Stimulated activated memory B cell treated with anti-CD40 and anti-IgM and Interleukin-4, amounts not matched to agents 10 μg/mL and 1 μg/mL and 100 μg/mL, for 72 hours (primary cell): Measurements from ENCODE around the gene NDUFAB1.
A peak's percentile ranks its signal among the peaks of the same experiment; 100 is the strongest.

ENCODE experiments used
- ATAC-seq: fragments of 150-1000 bp; cut with Tn5 transposase; 2 replicates; pipeline ENCODE4 v1.10.0; 2021
- H3K27ac Mint-ChIP-seq: one replicate; pipeline ENCODE4 v1.8.0; 2022; ENCODE audit warnings: mild to moderate bottlenecking, mixed read lengths
- H3K27me3 Mint-ChIP-seq: one replicate; pipeline ENCODE4 v1.8.0; 2022; ENCODE audit warnings: mixed read lengths
- H3K36me3 Mint-ChIP-seq: one replicate; pipeline ENCODE4 v1.8.0; 2022; ENCODE audit warnings: mixed read lengths
- H3K4me1 Mint-ChIP-seq: one replicate; pipeline ENCODE4 v1.8.0; 2022; ENCODE audit warnings: mixed read lengths
- H3K4me3 Mint-ChIP-seq: one replicate; pipeline ENCODE4 v1.8.0; 2022; ENCODE audit warnings: mild to moderate bottlenecking, moderate library complexity, mixed read lengths
- H3K9me3 Mint-ChIP-seq: one replicate; pipeline ENCODE4 v1.8.0; 2022; ENCODE audit warnings: mixed read lengths

The NDUFAB1 gene

DNA sequence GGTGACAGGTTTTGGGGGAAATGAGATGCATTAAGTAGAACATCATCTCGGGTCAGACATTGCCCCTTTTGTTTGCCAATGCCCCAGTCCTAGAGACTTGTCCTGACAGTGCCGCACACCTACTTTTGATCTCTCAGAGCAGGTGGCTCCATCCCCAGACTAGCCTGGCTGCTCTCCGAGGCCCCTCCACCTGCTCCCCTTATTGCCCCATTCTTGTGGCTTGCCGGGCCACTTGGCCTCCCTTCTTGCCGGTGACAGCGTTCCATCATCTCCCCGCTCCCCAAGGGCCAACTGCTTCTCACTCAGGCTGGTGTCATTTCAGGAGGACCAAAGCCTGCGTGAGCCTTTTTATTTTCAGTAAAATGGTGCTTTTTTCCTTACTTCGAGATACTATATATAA, 23.7 kb downstream of the NDUFAB1 start:
- Mint-ChIP-seq H3K27ac (no peak overlapping the region), H3K9me3 (no peaks in the 10 kb centered on the region), H3K27me3 (no peaks in the 10 kb centered on the region), H3K36me3 (peaks cover 21% of the 10 kb centered on the region), H3K4me3 (no peak overlapping the region), H3K4me1 (peaks cover 23% of the 10 kb centered on the region)
- ATAC-seq: no peak

DNA sequence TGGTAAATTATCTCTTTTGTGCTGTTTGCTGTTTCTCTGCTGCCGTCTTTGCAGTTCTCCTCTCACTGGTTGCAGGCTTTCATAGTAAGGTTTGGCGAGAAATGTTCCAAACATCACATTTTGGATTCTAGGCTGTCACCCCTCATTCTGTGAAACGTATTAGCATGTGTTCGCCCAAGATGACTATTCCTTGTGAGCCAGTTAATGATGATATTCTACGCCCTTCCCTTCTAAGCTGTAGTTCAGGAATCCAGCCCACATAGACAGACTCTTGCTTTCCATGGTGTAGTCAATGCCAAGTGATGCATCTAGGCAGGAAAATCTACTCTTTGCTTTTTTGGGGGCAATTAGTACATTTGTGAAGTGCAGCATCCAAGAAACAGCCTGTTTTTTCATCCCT, 24.2 kb downstream of the NDUFAB1 start:
- no peak for ATAC-seq
- peaks cover 23% of the 10 kb centered on the region for H3K4me1 Mint-ChIP-seq
- H3K4me3 Mint-ChIP-seq: no peak overlapping the region
- peak overlapping the region; percentile 36 for H3K27ac Mint-ChIP-seq
- H3K27me3 Mint-ChIP-seq: no peaks in the 10 kb centered on the region
- H3K36me3 Mint-ChIP-seq: peaks cover 26% of the 10 kb centered on the region
- H3K9me3 Mint-ChIP-seq: no peaks in the 10 kb centered on the region

DNA sequence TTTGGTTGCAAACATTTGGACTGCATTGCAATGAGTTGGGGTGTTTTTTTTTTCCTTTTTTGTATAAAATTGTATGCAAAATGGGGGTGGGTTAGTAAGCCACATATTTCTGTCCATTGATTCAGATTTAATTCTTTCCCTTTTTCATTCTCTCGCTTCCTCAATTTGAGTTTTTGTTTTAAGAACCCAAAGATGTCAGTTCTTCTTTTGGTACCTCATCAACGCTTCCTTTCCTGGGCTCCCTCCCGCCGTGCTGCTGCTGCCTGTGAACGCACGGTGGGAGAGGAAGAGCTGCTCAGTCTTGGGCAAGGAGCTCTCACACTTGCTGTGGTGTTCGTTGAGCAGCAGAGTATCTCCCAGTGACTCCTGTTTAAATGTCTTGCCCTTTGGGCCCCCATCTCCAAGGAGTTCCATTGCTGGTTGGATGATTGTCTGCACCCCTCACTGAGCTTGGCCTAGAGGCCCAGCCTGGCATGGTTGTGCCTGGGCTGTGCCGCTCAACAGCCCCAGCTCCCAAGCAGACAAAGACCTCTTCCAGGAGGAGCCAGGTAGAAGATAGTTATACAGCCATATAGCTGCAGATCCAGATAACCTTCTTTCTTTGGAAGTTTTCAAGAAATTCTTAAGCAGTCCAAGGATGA, 25.0 kb downstream of the NDUFAB1 start:
- peak overlapping the region; percentile 36 for H3K27ac Mint-ChIP-seq

DNA sequence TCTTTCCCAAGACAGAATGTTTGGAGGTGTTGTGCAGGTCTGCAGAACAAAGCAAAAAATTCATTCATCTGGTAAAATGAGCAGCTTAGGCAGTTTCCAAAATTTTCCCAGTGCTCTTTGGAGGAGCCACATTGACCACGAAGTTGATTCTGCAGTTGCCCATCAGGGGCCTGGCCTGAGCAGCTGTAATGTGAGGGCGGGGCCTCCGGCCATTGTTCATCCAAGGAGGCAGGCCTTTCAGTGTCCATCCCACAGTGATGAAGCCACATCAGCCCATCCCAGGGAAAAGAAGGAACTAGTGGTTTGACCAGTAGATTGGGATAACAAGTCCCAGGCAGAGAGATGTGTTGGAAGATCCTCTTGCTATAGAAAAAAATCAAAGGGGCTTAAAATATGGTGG, 28.5 kb downstream of the NDUFAB1 start:
- H3K4me3 Mint-ChIP-seq: no peak overlapping the region
- no peak overlapping the region for H3K27ac Mint-ChIP-seq
- H3K36me3 Mint-ChIP-seq: peaks cover 46% of the 10 kb centered on the region
- H3K27me3 Mint-ChIP-seq: no peaks in the 10 kb centered on the region
- H3K9me3 Mint-ChIP-seq: no peaks in the 10 kb centered on the region
- H3K4me1 Mint-ChIP-seq: peaks cover 23% of the 10 kb centered on the region
- no peak for ATAC-seq

More for the DNA sequence above, 25.0 kb downstream of the NDUFAB1 start:
- Mint-ChIP-seq H3K36me3 (peaks cover 31% of the 10 kb centered on the region), H3K4me1 (peaks cover 23% of the 10 kb centered on the region), H3K9me3 (no peaks in the 10 kb centered on the region), H3K4me3 (no peak overlapping the region), H3K27me3 (no peaks in the 10 kb centered on the region)
- peak; percentile 87 for ATAC-seq

DNA sequence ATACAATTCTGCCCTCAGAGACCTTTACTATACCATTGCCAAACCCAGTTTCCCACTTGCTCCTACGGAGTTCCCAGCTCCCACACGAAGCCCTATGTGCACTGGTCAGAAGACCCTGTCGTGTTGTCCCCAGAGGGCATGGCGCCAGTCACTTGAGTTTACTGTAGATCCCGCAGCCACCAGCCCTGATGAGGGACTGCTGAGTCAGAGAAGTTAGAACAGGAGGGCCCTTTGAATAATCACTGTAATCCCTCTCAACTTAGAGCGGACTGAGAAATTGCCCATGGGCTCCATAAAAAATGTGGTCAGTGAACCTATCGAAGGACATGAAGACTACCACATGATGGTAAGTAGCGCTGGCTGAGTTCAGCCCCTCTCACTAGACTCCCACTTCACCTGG, 29.4 kb downstream of the NDUFAB1 start:
- H3K27ac Mint-ChIP-seq: no peak overlapping the region
- H3K4me1 Mint-ChIP-seq: peaks cover 23% of the 10 kb centered on the region
- no peak for ATAC-seq
- H3K9me3 Mint-ChIP-seq: no peaks in the 10 kb centered on the region
- no peaks in the 10 kb centered on the region for H3K27me3 Mint-ChIP-seq
- peaks cover 54% of the 10 kb centered on the region for H3K36me3 Mint-ChIP-seq
- no peak overlapping the region for H3K4me3 Mint-ChIP-seq

DNA sequence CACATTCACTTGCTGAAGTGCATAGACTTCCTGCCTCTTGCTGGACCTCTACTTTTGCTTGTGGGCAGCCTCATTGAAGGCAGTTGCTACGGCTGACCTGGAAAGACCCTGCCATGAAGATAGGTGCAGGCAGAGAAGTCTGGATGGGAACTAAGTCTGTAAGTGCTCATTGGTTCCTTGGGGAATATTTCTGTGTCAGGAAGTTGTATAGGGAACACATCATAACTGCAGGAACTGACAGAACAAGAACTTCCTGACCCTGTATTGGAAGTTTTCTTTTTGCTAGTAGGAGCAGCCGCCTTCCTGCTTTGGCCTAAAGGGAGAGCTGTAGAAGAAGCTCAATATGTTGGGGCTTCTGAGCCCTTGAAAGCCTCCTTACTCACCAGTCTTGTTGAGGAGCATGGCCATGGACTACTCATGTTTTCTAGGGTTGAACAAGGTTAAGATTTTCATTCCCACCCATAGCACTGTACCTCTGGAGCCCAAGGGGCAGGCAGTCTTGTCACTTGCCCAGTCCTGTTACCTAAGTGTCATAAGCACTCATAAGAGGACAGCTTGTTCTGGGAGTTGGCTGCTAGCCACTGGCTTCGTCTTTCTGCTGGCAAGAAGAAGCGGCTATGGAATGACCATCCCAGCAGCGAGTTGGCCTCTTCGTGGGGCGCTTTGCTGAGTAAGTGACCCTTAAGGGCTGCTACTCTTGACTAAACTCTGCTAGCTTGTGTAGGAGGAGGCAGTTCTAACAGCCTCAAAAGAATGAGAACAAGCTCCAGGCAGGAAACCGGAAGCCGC, 31.3 kb downstream of the NDUFAB1 start:
- Mint-ChIP-seq H3K36me3 (peaks cover 47% of the 10 kb centered on the region), H3K9me3 (no peaks in the 10 kb centered on the region), H3K27me3 (no peaks in the 10 kb centered on the region), H3K27ac (no peak overlapping the region), H3K4me1 (peaks cover 4% of the 10 kb centered on the region), H3K4me3 (no peak overlapping the region)
- no peak for ATAC-seq

DNA sequence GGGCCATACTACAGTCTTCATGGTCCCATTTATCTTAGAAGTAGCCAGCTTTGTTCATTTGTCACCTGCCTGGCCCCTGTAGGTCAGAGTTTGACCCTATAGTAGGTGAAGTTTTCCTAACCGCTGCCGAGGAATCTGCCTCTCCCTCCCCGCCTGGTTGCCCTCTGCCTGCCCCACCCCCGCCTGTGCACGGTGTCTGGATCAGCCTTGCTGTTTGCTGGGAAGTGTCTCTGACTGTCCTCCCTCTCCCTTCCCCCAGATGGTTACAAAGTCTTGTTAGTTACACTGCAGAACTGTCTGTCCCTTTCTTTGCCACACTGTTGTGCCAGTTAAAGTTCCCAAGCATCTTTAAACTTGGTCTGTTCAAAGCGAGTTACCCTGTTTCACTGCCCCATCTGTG, 32.9 kb downstream of the NDUFAB1 start:
- Mint-ChIP-seq H3K27ac (no peak overlapping the region), H3K4me1 (peaks cover 11% of the 10 kb centered on the region), H3K36me3 (peaks cover 43% of the 10 kb centered on the region), H3K27me3 (no peaks in the 10 kb centered on the region), H3K4me3 (no peak overlapping the region), H3K9me3 (no peaks in the 10 kb centered on the region)
- ATAC-seq: no peak

DNA sequence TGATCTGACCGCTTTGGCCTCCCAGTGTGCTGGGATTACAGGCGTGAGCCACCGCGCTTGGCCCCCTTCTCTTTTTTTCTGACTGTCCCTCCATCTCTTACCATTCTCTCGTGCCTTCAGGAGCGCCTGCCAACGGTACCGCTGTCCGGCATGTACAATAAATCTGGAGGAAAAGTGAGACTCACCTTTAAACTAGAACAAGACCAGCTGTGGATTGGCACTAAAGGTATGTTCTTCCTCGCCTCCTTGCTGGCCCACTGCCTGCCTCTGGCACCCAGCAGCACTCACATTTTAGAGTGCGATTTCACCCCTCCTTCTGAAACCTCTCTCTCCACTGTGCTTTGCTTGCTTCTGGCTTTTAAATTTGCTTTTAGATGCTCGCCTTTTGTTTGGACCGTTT, 33.6 kb downstream of the NDUFAB1 start:
- no peak for ATAC-seq
- H3K4me3 Mint-ChIP-seq: no peak overlapping the region
- H3K36me3 Mint-ChIP-seq: peaks cover 40% of the 10 kb centered on the region
- no peak overlapping the region for H3K27ac Mint-ChIP-seq
- no peaks in the 10 kb centered on the region for H3K27me3 Mint-ChIP-seq
- no peaks in the 10 kb centered on the region for H3K9me3 Mint-ChIP-seq
- peaks cover 11% of the 10 kb centered on the region for H3K4me1 Mint-ChIP-seq

DNA sequence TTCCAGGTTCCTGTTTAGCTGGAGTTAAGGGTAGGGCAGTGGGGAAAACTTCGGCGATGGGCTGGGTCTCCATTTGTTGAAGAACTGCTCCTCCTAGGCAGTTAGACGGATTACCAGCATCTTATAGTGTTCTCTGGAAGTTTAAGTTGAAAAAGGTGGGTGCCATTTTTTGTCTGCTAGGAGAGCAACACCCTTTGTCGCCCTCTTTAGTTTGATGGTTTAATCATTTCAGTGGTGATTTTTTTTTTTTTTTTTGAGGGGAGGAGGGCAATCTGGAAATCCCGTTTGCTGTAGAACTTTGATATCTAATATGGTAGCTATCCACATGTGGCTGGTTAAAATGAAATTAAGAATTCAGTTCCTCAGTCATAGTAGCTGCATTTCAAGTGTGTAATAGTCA, 34.5 kb downstream of the NDUFAB1 start:
- Mint-ChIP-seq H3K4me1 (peaks cover 17% of the 10 kb centered on the region), H3K4me3 (no peak overlapping the region), H3K27me3 (no peaks in the 10 kb centered on the region), H3K36me3 (peaks cover 30% of the 10 kb centered on the region), H3K27ac (no peak overlapping the region), H3K9me3 (no peaks in the 10 kb centered on the region)
- ATAC-seq: no peak

DNA sequence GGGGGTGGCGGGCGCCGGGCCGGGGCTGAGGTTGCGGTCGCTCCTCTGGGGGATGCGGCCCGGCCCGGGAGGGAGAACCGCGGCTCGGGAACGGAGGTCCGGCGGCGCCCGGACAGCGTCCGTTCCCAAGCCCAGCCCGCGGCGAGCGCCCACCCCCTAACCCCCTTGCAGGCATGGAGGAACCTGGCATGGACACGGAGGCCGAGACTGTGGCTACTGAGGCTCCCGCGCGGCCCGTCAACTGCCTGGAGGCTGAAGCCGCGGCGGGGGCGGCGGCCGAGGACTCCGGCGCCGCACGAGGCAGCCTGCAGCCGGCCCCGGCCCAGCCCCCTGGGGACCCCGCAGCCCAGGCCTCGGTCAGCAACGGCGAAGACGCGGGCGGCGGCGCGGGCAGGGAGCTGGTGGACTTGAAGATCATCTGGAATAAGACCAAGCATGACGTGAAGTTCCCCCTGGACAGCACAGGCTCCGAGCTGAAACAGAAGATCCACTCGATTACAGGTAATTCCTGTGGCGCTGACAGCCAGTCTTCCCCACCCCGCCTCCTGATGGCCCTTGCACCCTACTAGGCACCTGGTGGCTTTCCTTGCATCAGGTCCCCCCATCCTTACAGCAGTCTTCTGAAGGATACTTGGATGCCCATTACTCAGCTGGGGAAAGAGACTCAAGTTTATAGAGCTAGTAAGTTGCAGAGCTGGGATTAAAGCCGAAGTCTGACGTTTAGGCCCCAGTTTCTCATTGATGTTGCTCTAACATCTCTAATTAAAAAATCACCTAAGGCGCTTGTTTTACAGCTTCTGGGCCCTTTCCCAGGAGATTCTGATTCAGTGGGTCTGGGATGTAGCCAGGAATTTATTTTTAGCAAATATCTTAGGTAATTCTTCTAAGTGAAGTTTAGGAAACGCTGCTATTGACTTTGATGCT, 38.1 kb downstream of the NDUFAB1 start:
- peaks cover 16% of the 10 kb centered on the region for H3K36me3 Mint-ChIP-seq
- H3K27ac Mint-ChIP-seq: peak overlapping the region; percentile 90
- H3K27me3 Mint-ChIP-seq: no peaks in the 10 kb centered on the region
- peak overlapping the region; percentile 90 for H3K4me3 Mint-ChIP-seq
- peaks cover 25% of the 10 kb centered on the region for H3K4me1 Mint-ChIP-seq
- ATAC-seq: no peak
- no peaks in the 10 kb centered on the region for H3K9me3 Mint-ChIP-seq

DNA sequence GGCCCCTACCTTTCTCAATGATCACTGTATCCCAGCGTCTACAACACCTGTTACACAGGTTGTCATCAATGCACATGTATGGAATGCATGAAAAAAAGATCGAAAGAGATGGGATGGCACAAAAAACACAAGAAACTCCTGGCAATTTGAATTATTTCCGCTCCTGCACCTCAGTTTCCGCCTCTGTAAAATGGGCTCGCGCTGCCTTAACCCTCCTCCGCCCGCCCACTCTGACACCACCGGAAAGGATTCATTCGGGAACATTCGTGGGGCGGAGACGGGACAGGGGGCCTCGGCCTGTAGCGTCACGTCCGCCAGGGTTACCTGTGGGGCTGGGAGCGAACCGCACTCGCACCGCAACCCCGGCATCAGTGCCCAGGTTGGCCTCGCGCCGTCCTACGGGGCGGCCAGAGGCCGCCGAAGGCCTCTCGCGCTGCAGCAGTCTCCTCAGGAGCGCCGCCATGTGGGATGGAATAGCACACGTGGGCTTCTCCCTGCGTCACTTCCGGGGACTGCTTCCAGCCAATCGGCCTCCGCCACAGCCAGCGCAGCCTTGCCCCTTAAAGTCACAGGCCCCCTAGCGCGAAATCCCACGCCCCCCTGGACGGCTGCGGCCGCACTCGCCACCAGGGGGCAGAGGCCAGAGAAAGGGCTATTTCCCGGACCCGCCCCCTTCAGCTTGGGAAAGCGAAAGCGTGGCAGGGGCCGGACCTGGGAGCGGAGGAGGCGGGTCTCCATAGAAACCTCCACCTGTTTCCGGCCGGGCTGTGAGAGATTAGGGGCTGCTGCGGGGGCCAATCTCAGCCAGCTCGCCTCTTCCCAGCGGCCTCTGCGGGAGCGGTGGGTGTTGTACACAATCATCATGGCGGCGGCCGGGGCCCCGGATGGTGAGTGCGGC, 39.0 kb downstream of the NDUFAB1 start, which contains the start of the genes EARS2 and UBFD1:
EARS2 (minus strand) TSS at position 470 of the 898 bp plus-strand sequence; CDS start at position 463, 7 bp downstream.
UBFD1 (plus strand) TSS at position 847 of the 898 bp plus-strand sequence; CDS start at position 863, 16 bp downstream.
- H3K4me1 Mint-ChIP-seq: peaks cover 25% of the 10 kb centered on the region
- H3K9me3 Mint-ChIP-seq: no peaks in the 10 kb centered on the region
- H3K4me3 Mint-ChIP-seq: peak within 1 kb of the TSS; percentile 90
- H3K27me3 Mint-ChIP-seq: no peaks in the 10 kb centered on the region
- H3K27ac Mint-ChIP-seq: peak within 1 kb of the TSS; percentile 90
- peaks cover 10% of the 10 kb centered on the region for H3K36me3 Mint-ChIP-seq
- peak; percentile 97 for ATAC-seq

DNA sequence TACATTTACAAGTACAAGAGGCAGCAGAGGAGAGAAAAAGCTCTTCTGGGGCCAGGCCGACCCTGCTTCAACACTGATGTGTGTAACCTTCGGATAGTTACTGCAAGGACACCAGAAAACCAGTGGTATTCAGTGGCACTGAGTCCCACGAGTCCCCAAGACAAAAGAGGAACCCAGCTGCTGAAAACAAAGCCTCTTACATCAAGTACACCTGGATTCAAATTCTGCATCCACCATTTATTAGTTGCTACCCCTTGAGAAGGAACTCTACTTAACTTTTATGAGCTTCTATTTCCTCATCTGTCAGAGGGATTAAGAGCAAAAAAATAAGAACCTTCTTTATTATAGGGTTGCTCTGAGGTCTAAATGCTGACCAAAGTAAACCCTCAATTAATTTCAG, 41.6 kb downstream of the NDUFAB1 start:
- Mint-ChIP-seq H3K4me3 (no peak overlapping the region), H3K9me3 (no peaks in the 10 kb centered on the region), H3K27ac (no peak overlapping the region), H3K27me3 (no peaks in the 10 kb centered on the region), H3K4me1 (peaks cover 25% of the 10 kb centered on the region), H3K36me3 (peaks cover 25% of the 10 kb centered on the region)
- ATAC-seq: no peak

DNA sequence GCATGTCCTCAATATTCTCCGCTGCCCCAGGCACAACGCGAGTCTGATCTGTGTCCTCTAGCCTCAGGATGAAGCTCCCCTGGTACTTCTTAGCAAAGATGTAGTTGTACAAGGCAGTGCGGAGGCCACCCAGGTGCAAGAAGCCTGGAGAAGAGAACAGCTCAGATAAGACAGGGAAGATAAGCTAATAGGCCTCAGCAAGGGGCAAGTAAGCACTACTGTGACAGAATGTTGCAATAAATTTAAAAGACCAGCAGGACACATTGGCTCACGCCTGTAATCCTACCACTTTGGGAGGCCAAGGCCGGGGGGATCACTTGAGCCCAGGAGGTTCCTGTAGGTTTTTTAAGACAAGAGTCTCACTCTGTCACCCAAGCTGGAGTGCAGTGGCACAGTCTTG, 44.0 kb downstream of the NDUFAB1 start:
- peaks cover 42% of the 10 kb centered on the region for H3K36me3 Mint-ChIP-seq
- no peaks in the 10 kb centered on the region for H3K27me3 Mint-ChIP-seq
- H3K9me3 Mint-ChIP-seq: no peaks in the 10 kb centered on the region
- H3K27ac Mint-ChIP-seq: no peak overlapping the region
- no peak overlapping the region for H3K4me3 Mint-ChIP-seq
- peaks cover 16% of the 10 kb centered on the region for H3K4me1 Mint-ChIP-seq
- ATAC-seq: no peak

DNA sequence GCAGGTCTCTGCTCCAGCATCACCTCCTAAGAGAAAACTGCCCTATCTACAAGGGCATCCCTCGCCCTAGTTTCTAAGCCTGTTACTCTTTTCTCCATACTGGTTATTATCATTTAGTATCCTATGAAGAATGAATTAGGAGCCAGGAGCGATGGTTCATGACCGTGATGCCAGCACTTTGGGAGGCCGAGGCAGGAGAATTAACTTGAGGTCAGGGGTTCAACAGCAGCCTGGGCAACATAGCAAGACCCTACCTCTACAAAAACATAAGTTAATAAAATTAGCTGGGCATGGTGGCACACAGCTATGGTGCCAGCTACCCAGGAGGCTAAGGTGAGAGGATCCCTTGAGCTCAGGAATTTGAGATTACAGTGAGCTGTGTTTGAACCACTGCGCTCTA, 46.2 kb downstream of the NDUFAB1 start:
- H3K9me3 Mint-ChIP-seq: no peaks in the 10 kb centered on the region
- H3K36me3 Mint-ChIP-seq: peaks cover 50% of the 10 kb centered on the region
- H3K4me3 Mint-ChIP-seq: no peak overlapping the region
- no peak for ATAC-seq
- no peaks in the 10 kb centered on the region for H3K27me3 Mint-ChIP-seq
- H3K4me1 Mint-ChIP-seq: peaks cover 8% of the 10 kb centered on the region
- H3K27ac Mint-ChIP-seq: no peak overlapping the region
